Common myeloid progenitor, CD34-positive (primary cell): Measurements from ENCODE around the gene SPATA13.

Experiments
- CTCF ChIA-PET: fragments of 350-600 bp; sonication (Branson Sonifier 250); formaldehyde crosslinking; loops from one replicate; lab custom pipeline; 2021; ENCODE audit warnings: antibody characterized with exemption; lab: Charles Lee
- POLR2A ChIA-PET: fragments of 350-600 bp; sonication (Branson Sonifier 250); formaldehyde crosslinking; loops from one replicate; lab custom pipeline; 2021; ENCODE audit warnings: antibody characterized with exemption; lab: Charles Lee
- DNase-seq, 3 donors: peaks; one replicate each; pipeline versions ENCODE4 v3.0.0 to v3.0.0-alpha.2; 2013
- H3K27ac ChIP-seq, 2 experiments: 1 replicate in 1 of 2; 2 replicates in 1 of 2; pipeline ENCODE4 v1.7.0; 2013; ENCODE audit warnings: inconsistent platforms in 2 of 2, low read length in 2 of 2, mild to moderate bottlenecking in 2 of 2, low read depth in 1 of 2, moderate library complexity in 1 of 2; ENCODE audit not compliant: severe bottlenecking in 2 of 2, insufficient read depth in 1 of 2, poor library complexity in 1 of 2
- H3K27me3 ChIP-seq, 5 experiments: replicated peaks in 2 of 5; 1 replicate in 3 of 5; 2 replicates in 2 of 5; pipeline versions ENCODE4 v1.6.1 to v1.7.0; 2013; ENCODE audit warnings: low read length in 4 of 5, mild to moderate bottlenecking in 2 of 5, moderate library complexity in 2 of 5, inconsistent platforms in 1 of 5; ENCODE audit not compliant: insufficient read depth in 5 of 5, control insufficient read depth in 4 of 5
- H3K36me3 ChIP-seq, 4 experiments: 1 replicate in 2 of 4; 2 replicates in 2 of 4; pipeline versions ENCODE4 v1.6.1 to v1.7.0; 2013; ENCODE audit warnings: low read length in 3 of 4, control low read depth in 1 of 4, mild to moderate bottlenecking in 1 of 4; ENCODE audit not compliant: control insufficient read depth in 4 of 4, insufficient read depth in 4 of 4
- H3K4me1 ChIP-seq, 4 experiments: 1 replicate in 3 of 4; 2 replicates in 1 of 4; pipeline versions ENCODE4 v1.6.1 to v1.7.1; 2013; ENCODE audit warnings: low read length in 3 of 4, mild to moderate bottlenecking in 3 of 4, control low read depth in 1 of 4, inconsistent platforms in 1 of 4, moderate library complexity in 1 of 4; ENCODE audit not compliant: control insufficient read depth in 4 of 4, insufficient read depth in 4 of 4; ENCODE audit errors: control extremely low read depth in 1 of 4
- H3K4me3 ChIP-seq, 7 experiments: 1 replicate in 4 of 7; 2 replicates in 3 of 7; pipeline versions ENCODE4 v1.5.1 to v1.7.0; 2013; ENCODE audit warnings: mild to moderate bottlenecking in 7 of 7, low read length in 6 of 7, moderate library complexity in 6 of 7, inconsistent platforms in 2 of 7, low read depth in 2 of 7, control low read depth in 1 of 7; ENCODE audit not compliant: insufficient read depth in 4 of 7, control insufficient read depth in 1 of 7; ENCODE audit errors: extremely low read depth in 1 of 7
- H3K9me3 ChIP-seq, 5 experiments: 1 replicate in 4 of 5; 2 replicates in 1 of 5; pipeline versions ENCODE4 v1.6.1 to v1.7.1; 2013; ENCODE audit warnings: low read length in 4 of 5, mild to moderate bottlenecking in 2 of 5, inconsistent platforms in 1 of 5, low read depth in 1 of 5, moderate library complexity in 1 of 5; ENCODE audit not compliant: control insufficient read depth in 4 of 5, insufficient read depth in 2 of 5; ENCODE audit errors: control extremely low read depth in 1 of 5
- WGBS: methylation state at CpG from one replicate; pipeline ENCODE4 v1.1.5; 2013; ENCODE audit not compliant: insufficient coverage; 5-methylcytosine and 5-hydroxymethylcytosine counted together

The SPATA13 gene

GRCh38 chr13:24287748-24288287 lies 127.3 kb downstream of the SPATA13 start:
- CTCF ChIA-PET: interaction anchor here (0.5 to 1.1 kb wide), 4 partner anchors 15 to 35 kb away, joined by 3 to 4 read pairs (median 3); no protein-coding TSS in a partner anchor
- H3K27me3 ChIP-seq: no peaks in the 10 kb centered on the region
- H3K4me1 ChIP-seq: no peaks in the 10 kb centered on the region
- WGBS: 94% methylated on average over 8 of the region's 8 CpGs
- no peak overlapping the region for H3K27ac ChIP-seq
- no peak for DNase-seq
- POLR2A ChIA-PET: no interaction called here
- H3K9me3 ChIP-seq: no peaks in the 10 kb centered on the region
- H3K36me3 ChIP-seq: peaks cover 31 to 95% (median 55%) of the 10 kb centered on the region in 4 experiments
- H3K4me3 ChIP-seq: no peak overlapping the region

GRCh38 chr13:24288870-24289269 lies 128.3 kb downstream of the SPATA13 start:
- Histone ChIP-seq H3K4me3 (no peak overlapping the region), H3K9me3 (no peaks in the 10 kb centered on the region), H3K27ac (no peak overlapping the region), H3K36me3 (peaks cover 31 to 96% (median 61%) of the 10 kb centered on the region in 4 experiments), H3K27me3 (no peaks in the 10 kb centered on the region), H3K4me1 (no peaks in the 10 kb centered on the region)
- POLR2A ChIA-PET: no interaction called here
- no peak for DNase-seq
- 100% methylated on average over 3 of the region's 5 CpGs for WGBS
- CTCF ChIA-PET: interaction anchor here (1.4 kb wide), 1 partner anchor 18 kb away, joined by 3 read pairs; no protein-coding TSS in a partner anchor

- H3K4me1 ChIP-seq: no peaks in the 10 kb centered on the region
- H3K36me3 ChIP-seq: peaks cover 23 to 96% (median 65%) of the 10 kb centered on the region in 4 experiments
- DNase-seq: no peak
- ChIA-PET POLR2A (no interaction called here), CTCF (interaction anchor here (1.2 to 1.5 kb wide), 4 partner anchors 9 to 67 kb away, joined by 3 to 4 read pairs (median 3); no protein-coding TSS in a partner anchor)
- no peaks in the 10 kb centered on the region for H3K9me3 ChIP-seq
- no peak overlapping the region for H3K4me3 ChIP-seq
- 97% methylated on average over 20 of the region's 20 CpGs for WGBS
- H3K27ac ChIP-seq: no peak overlapping the region
- H3K27me3 ChIP-seq: no peaks in the 10 kb centered on the region
Measured at GRCh38 chr13:24290280-24290932, 129.9 kb downstream of the SPATA13 start.

GRCh38 chr13:24292481-24292880 lies 132.0 kb downstream of the SPATA13 start:
- H3K36me3 ChIP-seq: peaks cover 16 to 96% (median 76%) of the 10 kb centered on the region in 4 experiments
- no peak overlapping the region for H3K4me3 ChIP-seq
- CTCF ChIA-PET: interaction anchor here (0.6 to 1.1 kb wide), 2 partner anchors 29 to 237 kb away, joined by 3 read pairs; no protein-coding TSS in a partner anchor
- DNase-seq: no peak
- H3K4me1 ChIP-seq: no peaks in the 10 kb centered on the region
- no peaks in the 10 kb centered on the region for H3K27me3 ChIP-seq
- H3K27ac ChIP-seq: no peak overlapping the region
- WGBS: 98% methylated on average over 5 of the region's 6 CpGs
- no peaks in the 10 kb centered on the region for H3K9me3 ChIP-seq
- POLR2A ChIA-PET: no interaction called here

GRCh38 chr13:24293746-24294145 lies 133.2 kb downstream of the SPATA13 start:
- no peaks in the 10 kb centered on the region for H3K9me3 ChIP-seq
- 94% methylated on average over 10 of the region's 10 CpGs for WGBS
- peaks cover 14 to 96% (median 82%) of the 10 kb centered on the region in 4 experiments for H3K36me3 ChIP-seq
- H3K27me3 ChIP-seq: no peaks in the 10 kb centered on the region
- H3K4me1 ChIP-seq: no peaks in the 10 kb centered on the region
- DNase-seq: no peak
- no peak overlapping the region for H3K4me3 ChIP-seq
- no peak overlapping the region for H3K27ac ChIP-seq
- ChIA-PET CTCF (interaction anchor here (1.2 kb wide), 1 partner anchor 12 kb away, joined by 3 read pairs; no protein-coding TSS in a partner anchor), POLR2A (no interaction called here)

- ChIA-PET POLR2A (no interaction called here), CTCF (no interaction called here)
- H3K27ac ChIP-seq: no peak overlapping the region
- H3K4me1 ChIP-seq: no peaks in the 10 kb centered on the region
- WGBS: 99% methylated on average over 15 of the region's 16 CpGs
- no peaks in the 10 kb centered on the region for H3K9me3 ChIP-seq
- peaks cover 15 to 96% (median 72%) of the 10 kb centered on the region in 4 experiments for H3K36me3 ChIP-seq
- no peak overlapping the region for H3K4me3 ChIP-seq
- H3K27me3 ChIP-seq: no peaks in the 10 kb centered on the region
- no peak for DNase-seq
Measured at GRCh38 chr13:24299488-24300114, 139.1 kb downstream of the SPATA13 start.

- Histone ChIP-seq H3K4me1 (no peaks in the 10 kb centered on the region), H3K4me3 (no peak overlapping the region), H3K36me3 (peaks cover 15 to 86% (median 61%) of the 10 kb centered on the region in 4 experiments), H3K9me3 (no peaks in the 10 kb centered on the region), H3K27ac (no peak overlapping the region), H3K27me3 (no peaks in the 10 kb centered on the region)
- WGBS: 81% methylated on average over 6 of the region's 12 CpGs
- CTCF ChIA-PET: no interaction called here
- DNase-seq: no peak
- POLR2A ChIA-PET: no interaction called here
Measured at GRCh38 chr13:24301434-24301833, 140.9 kb downstream of the SPATA13 start.
